DOHH2 (cell line): ENCODE results near the gene CELF5.

Experiments used
- H3F3A ChIP-seq: fragments of 200-600 bp; sonication (generic), shearing (Covaris generic); 2 replicates; pipeline ENCODE4 v1.6.0; 2016; ENCODE audit warnings: antibody characterized with exemption, mild to moderate bottlenecking; ENCODE audit not compliant: control insufficient read depth, insufficient read depth
- H3K27ac ChIP-seq: fragments of 200-600 bp; sonication (generic); 2 replicates; pipeline ENCODE4 v1.5.1; 2014; ENCODE audit warnings: low read depth, mild to moderate bottlenecking, low read length, moderate library complexity
- H3K27me3 ChIP-seq: fragments of 200-600 bp; sonication (generic); 2 replicates; pipeline ENCODE4 v1.6.1; 2014; ENCODE audit warnings: mild to moderate bottlenecking, low read length, mixed read lengths; ENCODE audit not compliant: control insufficient read depth
- H3K36me3 ChIP-seq: fragments of 200-600 bp; sonication (generic); 2 replicates; pipeline ENCODE4 v1.6.1; 2014; ENCODE audit warnings: mild to moderate bottlenecking, low read length, moderate library complexity, mixed read lengths; ENCODE audit not compliant: control insufficient read depth
- H3K4me1 ChIP-seq: fragments of 200-600 bp; sonication (generic); 2 replicates; pipeline ENCODE4 v1.6.1; 2014; ENCODE audit warnings: mild to moderate bottlenecking, low read length, mixed read lengths; ENCODE audit not compliant: control insufficient read depth
- H3K4me2 ChIP-seq: fragments of 200-600 bp; sonication (generic); 2 replicates; pipeline ENCODE4 v1.6.0; 2014; ENCODE audit warnings: mild to moderate bottlenecking, low read length, moderate library complexity
- H3K4me3 ChIP-seq: fragments of 200-600 bp; sonication (generic); 2 replicates; pipeline ENCODE4 v1.5.1; 2014; ENCODE audit warnings: mild to moderate bottlenecking, low read length, mixed read lengths
- H3K79me2 ChIP-seq: fragments of 200-600 bp; sonication (generic); 2 replicates; pipeline ENCODE4 v1.6.1; 2014; ENCODE audit warnings: mild to moderate bottlenecking, low read length, mixed read lengths; ENCODE audit not compliant: control insufficient read depth
- H3K9me2 ChIP-seq: fragments of 200-600 bp; sonication (generic); replicated peaks from 2 replicates; pipeline ENCODE4 v1.6.1; 2014; ENCODE audit warnings: mild to moderate bottlenecking, low read length, mixed read lengths; ENCODE audit not compliant: control insufficient read depth
- H3K9me3 ChIP-seq: fragments of 200-600 bp; sonication (generic); 2 replicates; pipeline ENCODE4 v1.6.1; 2014; ENCODE audit warnings: antibody characterized with exemption, low read length, mixed read lengths; ENCODE audit not compliant: control insufficient read depth, insufficient read depth
- H4K20me1 ChIP-seq: fragments of 200-600 bp; sonication (generic); 2 replicates; pipeline ENCODE4 v1.6.0; 2014; ENCODE audit warnings: low read depth, mild to moderate bottlenecking, antibody characterized with exemption, low read length, moderate library complexity; ENCODE audit not compliant: control insufficient read depth, insufficient read depth
- CTCF ChIP-seq: fragments of 200-600 bp; sonication (generic); IDR thresholded peaks from one replicate; pipeline ENCODE4 v1.5.1; 2014; ENCODE audit warnings: antibody characterized with exemption, mild to moderate bottlenecking, low read depth, low read length; ENCODE audit not compliant: poor library complexity, severe bottlenecking
- EZH2phosphoT487 ChIP-seq: fragments of 200-600 bp; sonication (generic); IDR thresholded peaks from 2 replicates; pipeline ENCODE4 v1.6.1; 2017; ENCODE audit warnings: borderline replicate concordance, mild to moderate bottlenecking, antibody characterized with exemption, low read length, moderate library complexity, mixed read lengths

Gene CELF5

GRCh38 chr19:3236272-3236671 lies 11.8 kb downstream of the CELF5 start:
- no peaks in the 10 kb centered on the region for H3K79me2 ChIP-seq
- H3F3A ChIP-seq = no peaks in the 10 kb centered on the region

DNA sequence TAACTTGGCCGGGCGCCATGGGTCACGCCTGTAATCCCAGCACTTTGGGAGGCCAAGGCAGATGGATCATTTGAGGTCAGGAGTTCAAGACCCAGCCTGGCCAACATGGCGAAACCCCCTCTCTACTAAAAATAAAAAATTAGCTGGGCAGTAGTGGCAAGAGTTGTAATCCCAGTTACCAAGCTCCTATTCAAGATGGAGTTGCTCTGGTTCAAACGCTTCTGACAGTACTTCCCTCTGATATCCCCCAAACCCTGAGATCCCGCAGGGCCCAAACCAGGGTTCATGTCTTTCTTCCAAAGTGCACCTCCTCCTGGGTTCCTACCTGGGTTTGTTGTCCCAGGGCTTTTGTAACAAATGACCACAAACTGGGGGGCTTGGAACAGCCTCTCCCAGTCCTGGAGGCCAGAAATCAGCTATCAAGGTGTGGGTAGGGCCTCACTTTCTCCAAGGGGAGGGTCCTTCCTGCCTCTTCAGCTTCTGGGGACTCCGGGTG lies 13.7 kb downstream of the CELF5 start:
- TF ChIP-seq EZH2phosphoT487 (no peak), CTCF (no peak)
- H3F3A ChIP-seq = no peaks in the 10 kb centered on the region
- no peaks in the 10 kb centered on the region for H3K9me2 ChIP-seq
- no peak overlapping the region for H3K4me3 ChIP-seq
- H3K4me2 ChIP-seq = no peak overlapping the region
- no peaks in the 10 kb centered on the region for H3K4me1 ChIP-seq
- H3K27ac ChIP-seq = no peak overlapping the region
- H4K20me1 ChIP-seq = peaks cover 4% of the 10 kb centered on the region; the same call in 1 of the 2 replicates
- H3K27me3 ChIP-seq = no peaks in the 10 kb centered on the region
- no peaks in the 10 kb centered on the region for H3K79me2 ChIP-seq
- H3K36me3 ChIP-seq = no peaks in the 10 kb centered on the region
- H3K9me3 ChIP-seq = no peaks in the 10 kb centered on the region

More at GRCh38 chr19:3236272-3236671, 11.8 kb downstream of the CELF5 start:
- Histone ChIP-seq H3K27me3 (no peaks in the 10 kb centered on the region), H4K20me1 (peaks cover 4% of the 10 kb centered on the region), H3K36me3 (no peaks in the 10 kb centered on the region), H3K9me2 (no peaks in the 10 kb centered on the region), H3K27ac (no peak overlapping the region), H3K9me3 (no peaks in the 10 kb centered on the region), H3K4me2 (no peak overlapping the region), H3K4me1 (no peaks in the 10 kb centered on the region), H3K4me3 (no peak overlapping the region)
- no peak for TF ChIP-seq EZH2phosphoT487
- no peak for TF ChIP-seq CTCF

DNA sequence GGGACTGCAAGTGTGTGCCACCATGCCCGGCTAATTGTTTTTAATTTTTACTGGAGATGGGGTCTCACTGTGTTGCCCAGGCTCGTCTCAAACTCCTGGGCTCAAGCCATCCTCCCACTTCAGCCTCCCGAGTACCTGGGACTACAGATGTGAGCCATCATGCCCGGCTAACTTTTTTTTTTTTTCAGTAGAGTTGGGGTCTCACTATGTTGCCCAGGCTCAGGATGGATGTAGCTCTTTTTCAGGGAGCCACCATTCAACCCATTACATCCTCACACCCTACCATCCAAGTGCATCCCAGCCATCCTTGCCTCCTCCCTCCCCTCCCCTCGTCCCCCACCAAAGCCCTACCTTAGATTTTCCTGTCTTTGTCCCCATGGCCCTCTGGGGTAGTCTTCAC lies 14.9 kb downstream of the CELF5 start:
- H3K27ac ChIP-seq = no peak overlapping the region
- TF ChIP-seq CTCF = no peak
- no peak for TF ChIP-seq EZH2phosphoT487
- H3F3A ChIP-seq = no peaks in the 10 kb centered on the region
- no peaks in the 10 kb centered on the region for H3K27me3 ChIP-seq
- peaks cover 2% of the 10 kb centered on the region; the same call in 1 of the 2 replicates for H4K20me1 ChIP-seq
- no peaks in the 10 kb centered on the region for H3K4me1 ChIP-seq
- H3K4me2 ChIP-seq = no peak overlapping the region
- no peak overlapping the region for H3K4me3 ChIP-seq
- H3K79me2 ChIP-seq = no peaks in the 10 kb centered on the region
- H3K9me3 ChIP-seq = peaks cover 2% of the 10 kb centered on the region; the same call in 1 of the 2 replicates
- H3K36me3 ChIP-seq = no peaks in the 10 kb centered on the region
- no peaks in the 10 kb centered on the region for H3K9me2 ChIP-seq
